ENCODE measurements around the gene ONECUT3.

ONECUT3 gene

GRCh38 chr19:1766800-1767352 lies 13.6 kb downstream of the ONECUT3 start:
- peaks cover 42 to 81% of the 10 kb centered on the region in 2 donors for H3K27me3 ChIP-seq (ENCODE audit: control insufficient read depth in 1 of 2, insufficient read depth in 2 of 2, low read length in 2 of 2)
- H3K27ac ChIP-seq (ENCODE audit: low read depth, low read length) = no peak overlapping the region
- no peak overlapping the region for H3K9ac ChIP-seq (ENCODE audit: low read length)
- H3K36me3 ChIP-seq (ENCODE audit: insufficient read depth, low read length) = no peaks in the 10 kb centered on the region
- no peaks in the 10 kb centered on the region for H3K4me1 ChIP-seq (ENCODE audit: insufficient read depth, low read length)
- H3K4me3 ChIP-seq (ENCODE audit: low read depth in 1 of 2, low read length in 2 of 2) = no peak overlapping the region
- peaks cover 10% of the 10 kb centered on the region for H3K9me3 ChIP-seq (ENCODE audit: low read length)

GRCh38 chr19:1767464-1767933 lies 14.2 kb downstream of the ONECUT3 start:
- Histone ChIP-seq H3K27ac (ENCODE audit: low read depth, low read length) (no peak overlapping the region), H3K9me3 (ENCODE audit: low read length) (peaks cover 10% of the 10 kb centered on the region), H3K27me3 (ENCODE audit: control insufficient read depth in 1 of 2, insufficient read depth in 2 of 2, low read length in 2 of 2) (peaks cover 42 to 75% of the 10 kb centered on the region in 2 donors), H3K4me1 (ENCODE audit: insufficient read depth, low read length) (no peaks in the 10 kb centered on the region), H3K36me3 (ENCODE audit: insufficient read depth, low read length) (no peaks in the 10 kb centered on the region), H3K9ac (ENCODE audit: low read length) (no peak overlapping the region), H3K4me3 (ENCODE audit: low read depth in 1 of 2, low read length in 2 of 2) (no peak overlapping the region)

- Histone ChIP-seq H3K4me1 (ENCODE audit: insufficient read depth, low read length) (no peaks in the 10 kb centered on the region), H3K36me3 (ENCODE audit: insufficient read depth, low read length) (no peaks in the 10 kb centered on the region), H3K27ac (ENCODE audit: low read depth, low read length) (no peak overlapping the region), H3K9me3 (ENCODE audit: low read length) (peaks cover 10% of the 10 kb centered on the region), H3K4me3 (ENCODE audit: low read depth in 1 of 2, low read length in 2 of 2) (no peak overlapping the region), H3K27me3 (ENCODE audit: control insufficient read depth in 1 of 2, insufficient read depth in 2 of 2, low read length in 2 of 2) (peaks cover 42 to 67% of the 10 kb centered on the region in 2 donors), H3K9ac (ENCODE audit: low read length) (no peak overlapping the region)
Measured at GRCh38 chr19:1768248-1768647, 14.9 kb downstream of the ONECUT3 start.

GRCh38 chr19:1768918-1769644 lies 15.8 kb downstream of the ONECUT3 start:
- Histone ChIP-seq H3K9ac (ENCODE audit: low read length) (no peak overlapping the region), H3K9me3 (ENCODE audit: low read length) (peaks cover 10% of the 10 kb centered on the region), H3K27ac (ENCODE audit: low read depth, low read length) (no peak overlapping the region), H3K4me1 (ENCODE audit: insufficient read depth, low read length) (no peaks in the 10 kb centered on the region), H3K4me3 (ENCODE audit: low read depth in 1 of 2, low read length in 2 of 2) (no peak overlapping the region), H3K27me3 (ENCODE audit: control insufficient read depth in 1 of 2, insufficient read depth in 2 of 2, low read length in 2 of 2) (peaks cover 42 to 66% of the 10 kb centered on the region in 2 donors), H3K36me3 (ENCODE audit: insufficient read depth, low read length) (no peaks in the 10 kb centered on the region)

GRCh38 chr19:1769645-1769985 lies 16.3 kb downstream of the ONECUT3 start:
- Histone ChIP-seq H3K4me1 (ENCODE audit: insufficient read depth, low read length) (no peaks in the 10 kb centered on the region), H3K9me3 (ENCODE audit: low read length) (peaks cover 10% of the 10 kb centered on the region), H3K36me3 (ENCODE audit: insufficient read depth, low read length) (no peaks in the 10 kb centered on the region), H3K27ac (ENCODE audit: low read depth, low read length) (no peak overlapping the region), H3K27me3 (ENCODE audit: control insufficient read depth in 1 of 2, insufficient read depth in 2 of 2, low read length in 2 of 2) (peaks cover 42 to 66% of the 10 kb centered on the region in 2 donors), H3K9ac (ENCODE audit: low read length) (no peak overlapping the region), H3K4me3 (ENCODE audit: low read depth in 1 of 2, low read length in 2 of 2) (no peak overlapping the region)

- Histone ChIP-seq H3K27me3 (ENCODE audit: control insufficient read depth in 1 of 2, insufficient read depth in 2 of 2, low read length in 2 of 2) (peaks cover 32 to 66% of the 10 kb centered on the region in 2 donors), H3K4me1 (ENCODE audit: insufficient read depth, low read length) (no peaks in the 10 kb centered on the region), H3K9me3 (ENCODE audit: low read length) (peaks cover 10% of the 10 kb centered on the region), H3K9ac (ENCODE audit: low read length) (no peak overlapping the region), H3K27ac (ENCODE audit: low read depth, low read length) (no peak overlapping the region), H3K4me3 (ENCODE audit: low read depth in 1 of 2, low read length in 2 of 2) (no peak overlapping the region), H3K36me3 (ENCODE audit: insufficient read depth, low read length) (no peaks in the 10 kb centered on the region)
Measured at GRCh38 chr19:1770866-1771576, 17.7 kb downstream of the ONECUT3 start.

- H3K27ac ChIP-seq (ENCODE audit: low read depth, low read length) = no peak overlapping the region
- H3K4me1 ChIP-seq (ENCODE audit: insufficient read depth, low read length) = no peaks in the 10 kb centered on the region
- no peaks in the 10 kb centered on the region for H3K36me3 ChIP-seq (ENCODE audit: insufficient read depth, low read length)
- H3K9ac ChIP-seq (ENCODE audit: low read length) = no peak overlapping the region
- H3K4me3 ChIP-seq (ENCODE audit: low read depth in 1 of 2, low read length in 2 of 2) = no peak overlapping the region
- H3K27me3 ChIP-seq (ENCODE audit: control insufficient read depth in 1 of 2, insufficient read depth in 2 of 2, low read length in 2 of 2) = peaks cover 22 to 64% of the 10 kb centered on the region in 2 donors
- peaks cover 10% of the 10 kb centered on the region for H3K9me3 ChIP-seq (ENCODE audit: low read length)
Measured at GRCh38 chr19:1773184-1773583, 19.9 kb downstream of the ONECUT3 start.

GRCh38 chr19:1774989-1775772 lies 21.9 kb downstream of the ONECUT3 start:
- no peaks in the 10 kb centered on the region for H3K36me3 ChIP-seq (ENCODE audit: insufficient read depth, low read length)
- H3K9ac ChIP-seq (ENCODE audit: low read length) = no peak overlapping the region
- no peaks in the 10 kb centered on the region for H3K4me1 ChIP-seq (ENCODE audit: insufficient read depth, low read length)
- no peak overlapping the region for H3K27ac ChIP-seq (ENCODE audit: low read depth, low read length)
- peaks cover 10% of the 10 kb centered on the region for H3K9me3 ChIP-seq (ENCODE audit: low read length)
- peaks cover 14 to 63% of the 10 kb centered on the region in 2 donors for H3K27me3 ChIP-seq (ENCODE audit: control insufficient read depth in 1 of 2, insufficient read depth in 2 of 2, low read length in 2 of 2)
- no peak overlapping the region for H3K4me3 ChIP-seq (ENCODE audit: low read depth in 1 of 2, low read length in 2 of 2)

GRCh38 chr19:1775951-1776605 lies 22.8 kb downstream of the ONECUT3 start:
- peaks cover 14 to 72% of the 10 kb centered on the region in 2 donors for H3K27me3 ChIP-seq (ENCODE audit: control insufficient read depth in 1 of 2, insufficient read depth in 2 of 2, low read length in 2 of 2)
- H3K4me3 ChIP-seq (ENCODE audit: low read depth in 1 of 2, low read length in 2 of 2) = no peak overlapping the region
- H3K4me1 ChIP-seq (ENCODE audit: insufficient read depth, low read length) = no peaks in the 10 kb centered on the region
- H3K27ac ChIP-seq (ENCODE audit: low read depth, low read length) = no peak overlapping the region
- H3K36me3 ChIP-seq (ENCODE audit: insufficient read depth, low read length) = no peaks in the 10 kb centered on the region
- peaks cover 3% of the 10 kb centered on the region for H3K9me3 ChIP-seq (ENCODE audit: low read length)
- no peak overlapping the region for H3K9ac ChIP-seq (ENCODE audit: low read length)

- no peak overlapping the region for H3K4me3 ChIP-seq (ENCODE audit: low read depth in 1 of 2, low read length in 2 of 2)
Measured at GRCh38 chr19:1776606-1777147, 23.4 kb downstream of the ONECUT3 start.

More at GRCh38 chr19:1776606-1777147, 23.4 kb downstream of the ONECUT3 start:
- Histone ChIP-seq H3K36me3 (ENCODE audit: insufficient read depth, low read length) (no peaks in the 10 kb centered on the region), H3K27me3 (ENCODE audit: control insufficient read depth in 1 of 2, insufficient read depth in 2 of 2, low read length in 2 of 2) (peaks cover 14 to 78% of the 10 kb centered on the region in 2 donors), H3K27ac (ENCODE audit: low read depth, low read length) (no peak overlapping the region), H3K9ac (ENCODE audit: low read length) (no peak overlapping the region), H3K9me3 (ENCODE audit: low read length) (no peaks in the 10 kb centered on the region), H3K4me1 (ENCODE audit: insufficient read depth, low read length) (no peaks in the 10 kb centered on the region)
